Stimulated activated naive CD8-positive, alpha-beta T cell treated with anti-CD3 and anti-CD28 coated beads, Interleukin-15, amount 100 ng/mL, for 72 hours (primary cell): Measurements from ENCODE around the gene PLEKHA1.

Experiments used
- ATAC-seq: fragments of 150-1000 bp; cut with Tn5 transposase; 2 replicates; pipeline ENCODE4 v1.10.0; 2021; ENCODE audit warnings: mild to moderate bottlenecking, moderate library complexity
- DNase-seq, 2 donors: peaks; one replicate each; pipeline ENCODE4 v3.0.0; 2021 to 2022
- H3K27ac Mint-ChIP-seq, 2 donors: one replicate each; pipeline ENCODE4 v1.8.0; 2022; ENCODE audit warnings: mild to moderate bottlenecking in 2 of 2, mixed read lengths in 2 of 2, moderate library complexity in 2 of 2
- H3K27me3 Mint-ChIP-seq: one replicate; pipeline ENCODE4 v1.8.0; 2022; ENCODE audit warnings: mixed read lengths
- H3K4me1 Mint-ChIP-seq: one replicate; pipeline ENCODE4 v1.8.0; 2022; ENCODE audit warnings: mild to moderate bottlenecking, mixed read lengths
- H3K4me3 Mint-ChIP-seq, 2 donors: one replicate each; pipeline ENCODE4 v1.8.0; 2022; ENCODE audit warnings: mild to moderate bottlenecking in 2 of 2, mixed read lengths in 2 of 2, moderate library complexity in 1 of 2
- H3K9me3 Mint-ChIP-seq, 2 donors: one replicate each; pipeline ENCODE4 v1.8.0; 2022; ENCODE audit warnings: mixed read lengths in 2 of 2

PLEKHA1 gene

GRCh38 chr10:122374237-122374858 is at the start of gene PLEKHA1:
Gene PLEKHA1 (plus strand): TSS chr10:122374708. CDS start chr10:122393201, 18,493 bp downstream.
- peak; percentile 95 for DNase-seq
- peaks cover 21% of the 10 kb centered on the region for H3K27me3 Mint-ChIP-seq
- no peaks in the 10 kb centered on the region for H3K9me3 Mint-ChIP-seq
- peak within 1 kb of the TSS; percentile 97 to 100 for H3K27ac Mint-ChIP-seq
- ATAC-seq = peak; percentile 86
- peaks cover 43% of the 10 kb centered on the region for H3K4me1 Mint-ChIP-seq
- H3K4me3 Mint-ChIP-seq = peak within 1 kb of the TSS; percentile 96 to 98

GRCh38 chr10:122325235-122325634 is 49.3 kb upstream of the PLEKHA1 start:
- Mint-ChIP-seq H3K4me3 (no peak overlapping the region), H3K4me1 (no peaks in the 10 kb centered on the region), H3K9me3 (peaks cover 12% of the 10 kb centered on the region in 2 donors), H3K27me3 (peaks cover 61% of the 10 kb centered on the region), H3K27ac (no peak overlapping the region)
- no peak for DNase-seq
- ATAC-seq = no peak

- Mint-ChIP-seq H3K9me3 (peaks cover 3 to 12% of the 10 kb centered on the region in 2 donors), H3K27ac (no peak overlapping the region), H3K4me1 (no peaks in the 10 kb centered on the region), H3K27me3 (peaks cover 70% of the 10 kb centered on the region), H3K4me3 (no peak overlapping the region)
- no peak for ATAC-seq
- DNase-seq = no peak
Observed at GRCh38 chr10:122326385-122326784, 48.1 kb upstream of the PLEKHA1 start.

- DNase-seq = no peak
- Mint-ChIP-seq H3K27me3 (peaks cover 70% of the 10 kb centered on the region), H3K9me3 (peaks cover 0 to 12% of the 10 kb centered on the region in 2 donors), H3K4me3 (no peak overlapping the region), H3K27ac (no peak overlapping the region), H3K4me1 (peaks cover 1% of the 10 kb centered on the region)
- ATAC-seq = no peak
Observed at GRCh38 chr10:122326806-122327205, 47.7 kb upstream of the PLEKHA1 start.

GRCh38 chr10:122327237-122328206 is 47.0 kb upstream of the PLEKHA1 start:
- Mint-ChIP-seq H3K27me3 (peaks cover 70% of the 10 kb centered on the region), H3K9me3 (peaks cover 0 to 12% of the 10 kb centered on the region in 2 donors), H3K27ac (no peak overlapping the region), H3K4me3 (no peak overlapping the region), H3K4me1 (peaks cover 6% of the 10 kb centered on the region)
- no peak for ATAC-seq
- DNase-seq = no peak

- Mint-ChIP-seq H3K27me3 (peaks cover 61% of the 10 kb centered on the region), H3K4me1 (peaks cover 12% of the 10 kb centered on the region), H3K9me3 (peaks cover 0 to 12% of the 10 kb centered on the region in 2 donors), H3K27ac (no peak overlapping the region), H3K4me3 (no peak overlapping the region)
- DNase-seq (no peak), ATAC-seq (no peak)
Observed at GRCh38 chr10:122328676-122329075, 45.8 kb upstream of the PLEKHA1 start.

GRCh38 chr10:122329416-122329815 is 45.1 kb upstream of the PLEKHA1 start:
- Mint-ChIP-seq H3K4me1 (peaks cover 12% of the 10 kb centered on the region), H3K27me3 (peaks cover 53% of the 10 kb centered on the region), H3K4me3 (no peak overlapping the region), H3K27ac (no peak overlapping the region), H3K9me3 (peaks cover 0 to 6% of the 10 kb centered on the region in 2 donors)
- DNase-seq = no peak
- ATAC-seq = no peak

- Mint-ChIP-seq H3K27ac (no peak overlapping the region), H3K9me3 (no peaks in the 10 kb centered on the region), H3K4me1 (peaks cover 12% of the 10 kb centered on the region), H3K27me3 (peaks cover 52% of the 10 kb centered on the region), H3K4me3 (no peak overlapping the region)
- DNase-seq (no peak), ATAC-seq (no peak)
Observed at GRCh38 chr10:122331100-122331499, 43.4 kb upstream of the PLEKHA1 start.

GRCh38 chr10:122331615-122332446 is 42.7 kb upstream of the PLEKHA1 start:
- H3K27me3 Mint-ChIP-seq = peaks cover 47% of the 10 kb centered on the region
- ATAC-seq (no peak), DNase-seq (no peak)
- H3K4me1 Mint-ChIP-seq = peaks cover 12% of the 10 kb centered on the region
- H3K27ac Mint-ChIP-seq = no peak overlapping the region
- H3K9me3 Mint-ChIP-seq = no peaks in the 10 kb centered on the region
- H3K4me3 Mint-ChIP-seq = no peak overlapping the region

GRCh38 chr10:122333037-122333436 is 41.5 kb upstream of the PLEKHA1 start:
- Mint-ChIP-seq H3K9me3 (no peaks in the 10 kb centered on the region), H3K27ac (no peak overlapping the region), H3K4me1 (peaks cover 12% of the 10 kb centered on the region), H3K27me3 (peaks cover 47% of the 10 kb centered on the region), H3K4me3 (no peak overlapping the region)
- DNase-seq = peak; percentile 6 to 48
- peak; percentile 95 for ATAC-seq

GRCh38 chr10:122336332-122336731 is 38.2 kb upstream of the PLEKHA1 start:
- ATAC-seq (no peak), DNase-seq (no peak)
- H3K27me3 Mint-ChIP-seq = peaks cover 22% of the 10 kb centered on the region
- no peaks in the 10 kb centered on the region for H3K9me3 Mint-ChIP-seq
- no peak overlapping the region for H3K4me3 Mint-ChIP-seq
- no peak overlapping the region for H3K27ac Mint-ChIP-seq
- peaks cover 12% of the 10 kb centered on the region for H3K4me1 Mint-ChIP-seq

GRCh38 chr10:122336961-122337360 is 37.5 kb upstream of the PLEKHA1 start:
- no peak for ATAC-seq
- Mint-ChIP-seq H3K4me1 (peaks cover 10% of the 10 kb centered on the region), H3K9me3 (no peaks in the 10 kb centered on the region), H3K27me3 (peaks cover 16% of the 10 kb centered on the region), H3K4me3 (no peak overlapping the region), H3K27ac (no peak overlapping the region)
- no peak for DNase-seq

- ATAC-seq = no peak
- H3K4me3 Mint-ChIP-seq = no peak overlapping the region
- no peak for DNase-seq
- H3K27ac Mint-ChIP-seq = no peak overlapping the region
- H3K27me3 Mint-ChIP-seq = peaks cover 10% of the 10 kb centered on the region
- H3K4me1 Mint-ChIP-seq = peaks cover 19% of the 10 kb centered on the region
- no peaks in the 10 kb centered on the region for H3K9me3 Mint-ChIP-seq
Observed at GRCh38 chr10:122338609-122339441, 35.7 kb upstream of the PLEKHA1 start.

GRCh38 chr10:122341141-122341810 is 33.2 kb upstream of the PLEKHA1 start:
- no peak overlapping the region for H3K4me3 Mint-ChIP-seq
- H3K27ac Mint-ChIP-seq = peak overlapping the region in 1 of 2 donors; percentile 44
- no peaks in the 10 kb centered on the region for H3K27me3 Mint-ChIP-seq
- ATAC-seq = no peak
- H3K9me3 Mint-ChIP-seq = no peaks in the 10 kb centered on the region
- no peak for DNase-seq
- peaks cover 30% of the 10 kb centered on the region for H3K4me1 Mint-ChIP-seq
